GM18907 (cell line): ENCODE measurements around the gene FGF18.

ENCODE experiments used
- ATAC-seq: cut with Tn5 transposase; IDR thresholded peaks from one replicate; pipeline ENCODE4 v1.9.1; 2021; ENCODE audit warnings: mild to moderate bottlenecking, moderate library complexity; ENCODE audit not compliant: unreplicated experiment

The FGF18 gene

GRCh38 chr5:171436804-171437285 is 17.4 kb downstream of the FGF18 start:
- no peak for ATAC-seq

- ATAC-seq, result no peak
These were observed 17.9 kb downstream of the FGF18 start for GRCh38 chr5:171437286-171437821.

DNA sequence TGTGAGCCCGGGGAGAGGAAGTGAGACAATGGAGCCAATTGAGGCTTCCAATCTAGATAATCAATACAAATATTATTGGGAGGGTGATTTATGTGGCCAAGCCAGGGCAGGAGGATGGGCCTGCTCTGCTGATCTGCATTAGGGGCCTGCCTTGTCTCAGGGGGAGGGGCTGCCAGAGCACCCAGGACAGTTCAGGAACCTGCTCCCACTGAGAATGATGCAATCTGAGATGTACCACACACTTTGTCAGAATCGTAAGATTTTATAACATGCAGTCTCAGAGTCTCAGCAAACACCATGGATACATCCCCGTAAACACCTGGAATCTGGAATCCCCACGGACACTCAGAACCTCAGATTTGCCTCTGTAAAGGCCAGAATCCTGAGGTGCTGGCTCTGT is 19.3 kb downstream of the FGF18 start:
- no peak for ATAC-seq

GRCh38 chr5:171441246-171441791 is 21.9 kb downstream of the FGF18 start:
- no peak for ATAC-seq

DNA sequence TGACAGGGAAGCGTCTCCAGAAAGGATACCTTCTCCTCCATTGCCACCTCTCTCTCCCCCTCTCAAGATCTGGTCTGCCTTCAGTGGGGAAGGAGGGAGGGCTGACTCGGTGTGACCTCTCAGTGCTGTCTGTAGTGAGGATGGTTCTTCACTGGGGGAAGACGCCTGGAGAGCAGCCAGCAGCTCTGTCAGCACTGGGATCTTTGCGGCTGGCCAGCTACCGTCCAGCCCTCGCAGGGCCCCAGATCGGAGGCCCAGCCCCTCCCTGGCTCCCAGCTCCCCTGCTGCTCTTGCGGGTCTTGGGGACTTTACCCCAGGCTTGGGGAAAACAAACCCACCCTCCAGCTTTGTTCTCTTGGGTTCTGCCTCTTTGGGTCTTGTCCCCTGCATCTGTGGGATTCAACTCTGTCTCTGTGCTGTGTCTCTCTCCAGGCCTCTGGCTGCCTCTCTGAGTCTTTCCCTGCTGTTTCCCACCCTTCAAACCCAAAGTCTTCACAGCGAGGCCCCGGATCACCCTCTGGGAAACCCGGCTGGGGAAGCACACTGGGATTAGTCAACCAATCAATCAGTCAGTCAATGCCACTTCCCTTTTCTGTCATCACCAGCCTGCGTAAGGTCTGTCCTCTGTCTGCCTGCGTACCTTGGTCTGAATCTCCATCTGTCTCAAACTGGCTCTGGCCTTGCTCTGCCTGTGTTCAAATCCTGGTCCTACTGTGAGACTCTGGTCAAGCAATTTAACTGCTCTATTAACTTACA is 23.0 kb downstream of the FGF18 start:
- ATAC-seq, result no peak

GRCh38 chr5:171444582-171444981 is 25.1 kb downstream of the FGF18 start:
- no peak for ATAC-seq

DNA sequence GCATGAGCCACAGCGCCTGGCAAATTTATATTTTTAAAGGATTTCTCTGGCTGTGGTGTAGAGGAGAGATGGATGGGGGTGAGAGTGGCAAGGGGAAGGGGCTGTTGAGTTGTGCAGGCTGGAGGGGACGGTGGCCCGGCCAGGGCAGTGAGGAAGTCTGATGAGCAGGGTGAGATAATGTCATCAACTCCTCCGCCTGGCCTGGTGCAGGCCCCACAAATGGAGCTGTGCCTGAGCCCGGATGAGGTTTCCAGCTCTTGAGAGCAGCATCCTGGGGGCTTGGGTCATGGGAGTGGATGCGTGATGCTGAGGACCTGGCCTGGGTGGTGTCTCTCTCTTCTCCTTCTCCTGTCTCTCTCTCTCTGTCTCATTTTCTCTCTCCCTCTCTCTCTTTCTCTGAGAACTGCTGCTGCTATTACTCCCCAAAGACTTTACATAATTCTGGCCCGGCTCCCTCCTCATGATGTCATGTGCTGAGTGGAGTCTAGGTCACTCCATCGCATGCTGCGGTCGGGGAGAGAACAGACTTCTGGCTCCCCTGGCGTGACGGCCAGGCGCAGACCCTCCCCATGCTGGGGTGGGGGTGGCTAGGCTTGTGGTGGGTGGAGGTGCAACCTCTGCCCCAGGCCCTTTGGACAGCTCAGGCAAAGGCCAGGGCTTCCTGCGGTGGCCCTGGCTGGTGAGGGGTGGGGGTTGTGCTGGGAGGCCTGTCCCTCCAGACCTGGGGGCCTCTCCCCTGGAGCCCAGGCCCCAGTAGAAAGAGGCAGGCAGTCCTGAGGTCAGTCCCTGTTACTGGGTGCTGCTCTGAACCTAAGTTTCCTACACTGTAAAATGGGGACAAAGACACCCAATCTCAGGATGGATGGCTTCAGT is 26.4 kb downstream of the FGF18 start:
- ATAC-seq, result no peak

GRCh38 chr5:171447226-171447625 is 27.8 kb downstream of the FGF18 start:
- no peak for ATAC-seq

GRCh38 chr5:171449426-171449825 is 30.0 kb downstream of the FGF18 start:
- no peak for ATAC-seq

DNA sequence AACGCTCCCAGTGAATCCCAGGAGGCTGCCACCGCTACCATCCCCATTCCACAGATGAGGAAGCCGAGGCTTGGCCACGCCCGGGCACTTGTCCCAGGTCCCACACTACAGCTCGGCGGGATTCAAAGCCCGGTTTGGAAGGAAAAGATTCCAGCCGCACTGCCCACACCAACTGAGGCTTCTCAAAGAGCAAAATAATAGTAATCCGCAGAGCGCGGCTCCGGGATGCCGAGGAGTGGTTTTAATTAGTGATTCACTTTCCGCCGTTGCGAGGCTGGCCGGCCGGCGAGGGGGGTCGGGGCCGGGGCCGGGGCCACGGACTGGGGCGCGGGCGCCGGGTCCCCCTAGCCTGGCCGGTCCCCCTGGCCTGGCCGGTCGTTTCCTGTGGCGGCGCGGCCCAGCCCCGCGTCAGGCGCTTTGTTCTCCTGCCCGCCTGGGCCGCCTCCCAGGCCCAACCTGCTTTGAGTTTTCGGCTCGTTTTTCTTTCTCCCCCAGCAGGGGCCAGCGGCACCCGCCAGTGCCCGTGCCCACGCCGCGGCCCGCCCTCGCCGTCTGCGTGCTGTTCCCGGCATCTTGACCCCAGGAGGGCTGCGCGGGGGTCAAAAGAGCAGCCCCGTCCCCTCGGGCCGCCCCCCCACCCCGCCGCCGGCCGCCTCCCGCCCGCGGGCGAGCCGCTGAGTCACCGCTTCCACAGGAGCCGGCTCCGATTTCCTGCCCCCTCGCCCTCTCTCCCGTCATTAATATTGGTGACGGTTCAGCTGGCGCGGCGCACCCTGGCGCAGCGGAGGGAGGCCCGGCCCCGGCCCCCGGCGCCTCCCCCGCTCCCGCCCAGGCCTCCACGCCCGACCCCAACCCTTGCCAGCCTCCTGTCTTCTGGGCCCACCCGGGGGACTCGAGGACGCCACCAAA is 31.2 kb downstream of the FGF18 start:
- ATAC-seq, result no peak

- no peak for ATAC-seq
These were observed 32.0 kb downstream of the FGF18 start for GRCh38 chr5:171451421-171451820.

DNA sequence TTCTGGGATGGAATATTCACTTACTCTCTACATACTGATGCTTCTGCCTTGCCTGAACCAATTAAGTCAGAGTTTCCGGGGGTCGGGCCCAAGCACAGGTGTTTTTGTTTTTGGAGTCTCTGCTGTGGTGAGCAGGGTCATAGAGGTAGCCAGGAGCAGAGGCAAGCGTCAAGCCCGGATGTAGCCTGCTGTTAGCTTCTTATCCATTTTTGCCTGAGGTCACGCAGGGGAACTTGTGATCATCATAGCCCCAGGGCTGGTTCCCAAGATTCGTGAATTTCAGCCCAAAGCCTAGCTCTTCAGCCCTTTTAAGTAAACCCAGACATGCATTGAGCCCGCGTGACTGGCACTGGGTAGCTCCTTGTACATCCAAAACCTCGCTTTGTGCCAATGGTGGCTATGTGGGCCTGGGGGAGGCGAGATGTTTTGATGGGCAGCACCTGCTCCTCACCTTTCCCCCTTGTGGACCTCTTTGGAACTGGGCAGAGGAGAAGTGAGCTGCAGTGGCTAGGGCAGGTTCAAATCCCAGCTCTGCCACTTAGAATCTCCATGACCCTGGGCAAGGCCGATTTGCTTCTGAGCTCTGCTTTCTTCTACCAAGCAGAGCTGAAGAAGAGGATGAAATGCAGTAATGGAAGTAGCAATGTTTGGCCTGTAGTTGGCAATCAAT is 33.7 kb downstream of the FGF18 start:
- no peak for ATAC-seq

- ATAC-seq, result no peak
These were observed 34.5 kb downstream of the FGF18 start for GRCh38 chr5:171453988-171454387.

DNA sequence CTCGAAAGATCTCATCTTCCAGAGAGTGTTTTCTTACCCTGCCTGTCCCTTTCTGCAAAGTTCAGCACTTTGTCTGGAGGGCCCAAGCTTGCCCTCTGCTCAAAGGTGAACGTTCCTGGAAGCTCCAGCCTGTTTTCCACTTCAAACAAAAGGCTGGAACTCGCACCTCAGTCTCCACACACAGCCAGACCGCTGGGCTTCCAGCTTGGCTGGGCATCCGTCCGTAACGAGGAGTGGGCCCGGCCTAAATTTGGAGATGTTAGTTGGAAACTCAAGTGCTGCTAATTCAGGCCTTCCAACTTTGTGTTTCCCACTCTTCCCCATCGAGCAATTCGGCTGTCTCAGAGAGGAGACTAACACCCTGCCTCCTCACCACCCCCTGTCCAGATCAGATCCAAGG is 35.1 kb downstream of the FGF18 start:
- ATAC-seq, result no peak

DNA sequence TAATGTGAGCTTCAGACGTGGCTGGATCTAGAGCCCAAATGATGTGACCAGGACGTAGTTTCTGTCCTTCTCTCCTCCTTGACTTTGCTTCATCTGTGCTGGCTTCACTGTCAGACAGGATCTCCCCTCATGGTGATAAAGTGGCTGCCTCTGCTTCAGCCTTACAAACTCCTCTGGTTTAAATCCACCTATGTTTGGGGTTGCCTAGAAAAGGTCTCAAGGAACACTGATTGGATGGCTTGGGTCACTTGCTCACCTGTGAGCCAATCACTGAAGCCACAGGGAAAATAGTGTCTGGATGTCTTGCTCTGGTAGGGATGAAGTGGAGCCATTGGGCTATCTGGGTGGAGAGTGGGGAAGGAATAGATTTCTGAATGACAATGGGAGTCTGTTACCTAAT is 36.1 kb downstream of the FGF18 start:
- no peak for ATAC-seq

- no peak for ATAC-seq
These were observed 37.9 kb downstream of the FGF18 start for GRCh38 chr5:171457208-171457981.

DNA sequence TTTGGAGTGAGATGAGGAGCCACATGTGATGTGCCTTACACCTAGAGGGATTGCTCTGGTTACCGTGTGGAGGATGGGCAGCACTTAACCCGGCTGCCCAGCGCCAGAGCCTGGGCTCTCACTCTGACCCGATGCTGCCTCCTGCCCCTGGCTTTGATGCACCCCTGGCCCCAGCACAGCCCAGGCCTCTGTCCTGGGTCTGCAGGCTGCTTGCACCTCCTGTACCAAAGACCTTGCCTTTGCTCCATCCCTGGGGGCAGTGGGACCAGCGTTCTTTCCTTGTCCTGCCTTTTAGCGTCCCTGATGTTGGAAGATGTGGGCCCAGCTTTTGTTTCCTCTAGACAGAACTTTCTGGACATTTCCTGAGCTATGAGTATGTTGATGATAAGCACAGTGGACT is 40.4 kb downstream of the FGF18 start:
- ATAC-seq, result no peak

GRCh38 chr5:171462136-171462927 is 42.9 kb downstream of the FGF18 start:
- no peak for ATAC-seq
